NCI-H460 (cell line): Measurements from ENCODE around the gene ITPR1. TPM values are rescaled to one million over a fixed set of nuclear protein-coding genes. Genes with fewer than 3 reads are reported as not detected.

ENCODE experiments used
- DNase-seq: peaks from one replicate; pipeline ENCODE4 v3.0.0-alpha.2; 2016; ENCODE audit warnings: low read depth; ENCODE audit errors: extremely low read depth
- total RNA-seq: library from RNA; depleted of rRNA; stranded (reverse); fragments of >200 nt; shearing (Covaris generic); gene quantifications from 2 replicates; pipeline ENCODE4 v1.2.3, GENCODE V29; 2014

The ITPR1 gene
- total RNA-seq, 1 experiment from 2014 or later = 44.9 TPM

- DNase-seq = no peak
Measured at GRCh38 chr3:4859788-4860187, 366.6 kb downstream of the ITPR1 start.

GRCh38 chr3:4862973-4863372 lies 369.8 kb downstream of the ITPR1 start:
- no peak for DNase-seq

- DNase-seq = no peak
Measured at GRCh38 chr3:4864503-4864902, 371.4 kb downstream of the ITPR1 start.

GRCh38 chr3:4865714-4866113 lies 372.6 kb downstream of the ITPR1 start:
- DNase-seq = no peak

- peak; percentile 30 for DNase-seq
Measured at GRCh38 chr3:4866866-4867265, 373.7 kb downstream of the ITPR1 start.

- no peak for DNase-seq
Measured at GRCh38 chr3:4877173-4877787, 384.1 kb downstream of the ITPR1 start.

- DNase-seq = no peak
Measured at GRCh38 chr3:4880850-4881249, 387.7 kb downstream of the ITPR1 start.

- no peak for DNase-seq
Measured at GRCh38 chr3:4882548-4882947, 389.4 kb downstream of the ITPR1 start.

- no peak for DNase-seq
Measured at GRCh38 chr3:4883011-4883410, 389.9 kb downstream of the ITPR1 start.

- DNase-seq = no peak
Measured at GRCh38 chr3:4884888-4885287, 391.7 kb downstream of the ITPR1 start.

- DNase-seq = no peak
Measured at GRCh38 chr3:4885316-4885715, 392.2 kb downstream of the ITPR1 start.

- DNase-seq = no peak
Measured at GRCh38 chr3:4886448-4886847, 393.3 kb downstream of the ITPR1 start.

- no peak for DNase-seq
Measured at GRCh38 chr3:4887177-4887576, 394.0 kb downstream of the ITPR1 start.

GRCh38 chr3:4888913-4889846 lies 396.0 kb downstream of the ITPR1 start:
- no peak for DNase-seq

GRCh38 chr3:4889896-4890295 lies 396.7 kb downstream of the ITPR1 start:
- DNase-seq = no peak

- no peak for DNase-seq
Measured at GRCh38 chr3:4894891-4895530, 401.9 kb downstream of the ITPR1 start.

- DNase-seq = no peak
Measured at GRCh38 chr3:4895838-4896237, 402.7 kb downstream of the ITPR1 start.
